ENCODE results near the gene CSAD.

DNA sequence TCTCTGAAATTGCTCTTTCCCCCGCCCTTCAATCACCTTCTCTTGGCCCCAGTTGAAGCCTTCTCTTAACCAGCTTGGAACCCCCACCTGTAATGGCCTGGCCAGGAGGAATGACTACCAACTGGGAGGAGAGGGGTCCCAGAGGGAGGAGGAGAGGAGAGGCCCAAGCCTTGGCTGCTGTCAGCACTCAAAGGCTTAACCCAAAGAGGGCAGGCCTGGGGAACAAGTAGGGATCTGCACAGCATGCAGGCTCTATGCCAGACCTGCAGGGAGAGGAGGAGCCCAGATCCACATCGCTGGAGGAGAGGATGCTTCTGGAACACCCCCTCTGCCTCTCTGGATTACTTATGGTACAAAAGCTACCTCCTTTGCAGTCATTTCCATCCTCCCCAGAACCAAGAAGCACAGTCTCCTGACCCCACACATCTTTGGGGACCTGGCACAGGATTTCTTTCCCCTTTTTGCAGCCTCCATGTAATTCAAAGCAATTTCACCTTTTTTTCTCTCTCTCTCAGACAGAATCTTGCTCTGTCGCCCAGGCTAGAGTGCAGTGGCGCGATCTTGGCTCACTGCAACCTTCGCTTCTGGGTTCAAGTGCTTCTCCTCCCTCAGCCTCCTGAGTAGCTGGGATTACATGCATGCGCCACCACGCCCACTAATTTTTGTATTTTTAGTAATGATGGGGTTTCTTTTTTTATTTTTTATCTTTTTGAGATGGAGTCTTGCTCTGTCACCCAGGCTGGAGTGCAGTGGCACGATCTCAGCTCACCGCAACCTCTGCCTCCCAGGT lies 45.1 kb upstream of the CSAD start:
- peak in 1 of 2 donors; percentile 22 for TF ChIP-seq CTCF (conservative IDR thresholded peaks at IDR 0.05 in 1 of 2, IDR thresholded peaks at IDR 0.05 in 1 of 2; ENCODE audit: extremely low read depth in 1 of 2, insufficient read depth in 1 of 2, low read depth in 1 of 2, low read length in 2 of 2)
- TF ChIP-seq EZH2 (IDR thresholded peaks at IDR 0.05; ENCODE audit: borderline replicate concordance, low read length): no peak

Measured in mammary epithelial cell (primary cell).